Fibroblast of pulmonary artery (primary cell): ENCODE data around the gene ALDH8A1.

Experiments
- DNase-seq: peaks from one replicate; pipeline ENCODE4 v3.0.0-alpha.2; 2010; ENCODE audit warnings: low read depth
- H3K4me3 ChIP-seq: replicated peaks from 2 replicates; pipeline ENCODE4 v1.5.1; 2011; ENCODE audit warnings: low read depth, mild to moderate bottlenecking, control low read depth, low read length, moderate library complexity
- CTCF ChIP-seq: IDR thresholded peaks from 2 replicates; pipeline ENCODE4 v1.5.1; 2011; ENCODE audit warnings: mild to moderate bottlenecking, control low read depth, low read length, inconsistent platforms; ENCODE audit errors: missing control alignments

The ALDH8A1 gene

GRCh38 chr6:134943522-134944111 is 6.3 kb downstream of the ALDH8A1 start:
- no peak for DNase-seq
- H3K4me3 ChIP-seq, result no peak overlapping the region
- no peak for TF ChIP-seq CTCF

- peak; percentile 14 for DNase-seq
- H3K4me3 ChIP-seq, result no peak overlapping the region
- TF ChIP-seq CTCF, result no peak
These were observed 11.0 kb downstream of the ALDH8A1 start for GRCh38 chr6:134938896-134939295.

GRCh38 chr6:134937426-134937825 is 12.5 kb downstream of the ALDH8A1 start:
- TF ChIP-seq CTCF, result no peak
- no peak for DNase-seq
- no peak overlapping the region for H3K4me3 ChIP-seq

GRCh38 chr6:134936931-134937330 is 13.0 kb downstream of the ALDH8A1 start:
- TF ChIP-seq CTCF, result no peak
- no peak overlapping the region for H3K4me3 ChIP-seq
- peak; percentile 71 for DNase-seq

- H3K4me3 ChIP-seq, result no peak overlapping the region
- no peak for TF ChIP-seq CTCF
- no peak for DNase-seq
These were observed 13.4 kb downstream of the ALDH8A1 start for GRCh38 chr6:134936476-134936875.

- no peak for TF ChIP-seq CTCF
- DNase-seq, result no peak
- H3K4me3 ChIP-seq, result no peak overlapping the region
These were observed 15.0 kb downstream of the ALDH8A1 start for GRCh38 chr6:134934793-134935485.
